H54 (cell line): ENCODE measurements around the gene RFT1.

ENCODE experiments used
- DNase-seq: peaks from one replicate; pipeline ENCODE4 v3.0.0; 2011; ENCODE audit warnings: low spot score, mixed read lengths; ENCODE audit not compliant: insufficient read length
- FAIRE-seq: peaks from 3 replicates; lab custom pipeline; 2011; peaks lifted over from hg19 to GRCh38; lab: Jason Lieb, UNC
- POLR2A ChIP-seq: IDR thresholded peaks from 2 replicates; pipeline ENCODE4 v1.6.1; 2011; ENCODE audit warnings: low read depth, mild to moderate bottlenecking, low read length

RFT1 gene

GRCh38 chr3:53139906-53140846 lies 9.9 kb upstream of the RFT1 start:
- no peak for DNase-seq
- TF ChIP-seq POLR2A = no peak
- no peak for FAIRE-seq

- FAIRE-seq = no peak
- TF ChIP-seq POLR2A = no peak
- no peak for DNase-seq
Measured at GRCh38 chr3:53137835-53138446, 7.7 kb upstream of the RFT1 start.

GRCh38 chr3:53137221-53137620 lies 7.0 kb upstream of the RFT1 start:
- no peak for TF ChIP-seq POLR2A
- no peak for FAIRE-seq
- no peak for DNase-seq

GRCh38 chr3:53134631-53135232 lies 4.5 kb upstream of the RFT1 start:
- FAIRE-seq (peak; percentile 43), DNase-seq (peak; percentile 75)
- TF ChIP-seq POLR2A = no peak

DNA sequence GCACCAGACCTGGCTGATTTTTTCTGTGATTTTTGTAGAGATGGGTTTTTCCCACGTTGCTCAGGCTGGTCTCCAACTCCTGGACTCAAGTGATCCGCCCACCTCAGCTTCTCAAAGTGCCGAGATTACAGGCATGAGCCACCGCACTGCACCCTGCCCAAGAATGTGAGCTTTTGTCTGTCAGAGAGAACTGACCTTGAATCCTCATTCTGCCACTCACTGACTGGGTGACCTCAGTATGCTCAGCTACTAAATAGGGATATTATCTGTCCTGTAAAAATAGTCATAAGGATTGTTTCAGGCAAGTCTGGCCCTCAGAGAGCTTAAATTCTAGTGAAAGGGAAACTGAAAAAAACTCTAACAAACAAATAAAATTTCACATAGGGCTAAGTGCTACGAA lies 2.1 kb upstream of the RFT1 start:
- TF ChIP-seq POLR2A = no peak
- DNase-seq (no peak), FAIRE-seq (no peak)

DNA sequence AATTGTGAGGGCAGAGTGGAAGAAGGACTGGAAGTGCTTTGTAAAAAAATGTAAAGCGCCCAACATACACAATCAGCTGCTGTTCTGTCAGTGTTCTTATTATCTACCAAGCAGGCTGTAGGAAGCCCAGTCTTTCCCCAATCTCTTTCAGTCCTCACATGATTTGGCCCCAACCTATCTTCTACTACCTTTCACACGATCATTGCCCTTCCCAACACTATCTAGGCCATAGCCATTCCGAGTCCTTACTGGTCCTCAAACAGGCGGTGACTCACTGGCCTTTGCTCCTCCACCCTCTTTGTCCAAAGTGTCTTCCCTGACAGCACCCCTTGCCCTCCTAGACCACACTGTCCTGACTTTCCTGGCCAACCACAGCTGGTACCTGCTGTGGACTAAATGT lies 861 bp upstream of the RFT1 start:
- no peak for TF ChIP-seq POLR2A
- FAIRE-seq (no peak), DNase-seq (no peak)

- FAIRE-seq = no peak
- no peak for TF ChIP-seq POLR2A
- DNase-seq = no peak
Measured at GRCh38 chr3:53129344-53129743, 891 bp downstream of the RFT1 start.

DNA sequence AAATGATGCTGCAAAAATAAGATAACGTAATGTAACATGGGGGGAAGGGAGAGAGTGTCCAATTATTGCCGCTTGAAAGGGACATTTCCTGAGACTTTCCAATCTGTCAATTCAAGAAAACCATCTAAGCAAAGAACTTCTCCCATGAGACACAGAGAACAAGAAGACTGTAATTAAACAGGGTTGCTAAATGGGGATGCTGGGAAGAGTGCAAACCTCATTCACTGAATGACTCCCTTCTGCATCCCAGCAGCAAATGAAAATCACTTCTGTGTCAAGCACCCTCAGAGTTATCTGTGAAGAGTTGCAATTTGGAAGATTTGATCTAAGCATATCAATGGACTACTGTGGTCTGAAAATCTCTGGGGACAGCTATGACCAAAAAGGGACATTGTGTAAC lies 3.6 kb downstream of the RFT1 start:
- no peak for FAIRE-seq
- DNase-seq = no peak
- TF ChIP-seq POLR2A = no peak

DNA sequence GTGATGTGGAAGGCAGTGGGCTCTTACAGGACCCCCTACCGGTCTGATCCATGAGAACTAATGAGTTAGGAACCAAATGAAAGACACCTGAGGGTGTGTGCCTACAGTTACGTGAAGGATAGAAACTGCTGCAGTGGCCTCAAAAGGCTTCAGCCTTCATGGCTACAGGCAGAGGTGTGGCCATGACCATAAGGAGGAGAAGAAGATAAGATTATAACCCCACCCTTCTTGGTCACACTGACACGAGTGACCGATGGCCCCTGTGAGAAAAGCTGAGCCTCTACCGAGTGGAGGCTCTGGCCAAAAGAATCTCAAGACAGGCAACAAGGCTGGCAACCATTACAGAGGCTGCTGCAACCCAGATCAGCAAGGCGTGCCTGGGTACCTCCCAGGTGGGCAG lies 6.3 kb downstream of the RFT1 start:
- DNase-seq = no peak
- no peak for FAIRE-seq
- no peak for TF ChIP-seq POLR2A

DNA sequence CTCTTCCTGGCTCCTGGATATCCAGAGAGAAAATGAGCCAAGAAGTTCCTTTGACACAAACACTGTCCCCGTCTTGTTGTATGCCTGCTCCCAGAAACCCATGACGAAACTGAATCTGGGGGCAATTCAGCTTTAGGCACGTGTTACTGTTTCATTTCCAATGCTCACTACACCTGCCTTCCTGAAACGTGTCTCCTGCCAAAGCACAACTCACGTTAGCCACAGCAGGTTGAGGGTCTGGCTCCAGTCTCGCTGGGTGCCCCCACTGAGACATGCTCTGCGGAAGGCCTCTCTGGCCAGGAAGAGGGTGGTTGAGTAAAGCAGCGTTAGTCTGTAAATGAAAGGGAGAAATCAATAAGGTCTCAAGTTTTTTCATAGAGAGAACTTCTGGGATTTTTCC lies 6.7 kb downstream of the RFT1 start:
- FAIRE-seq (no peak), DNase-seq (no peak)
- TF ChIP-seq POLR2A = no peak

GRCh38 chr3:53122933-53123305 lies 7.3 kb downstream of the RFT1 start:
- TF ChIP-seq POLR2A = no peak
- DNase-seq (no peak), FAIRE-seq (no peak)

DNA sequence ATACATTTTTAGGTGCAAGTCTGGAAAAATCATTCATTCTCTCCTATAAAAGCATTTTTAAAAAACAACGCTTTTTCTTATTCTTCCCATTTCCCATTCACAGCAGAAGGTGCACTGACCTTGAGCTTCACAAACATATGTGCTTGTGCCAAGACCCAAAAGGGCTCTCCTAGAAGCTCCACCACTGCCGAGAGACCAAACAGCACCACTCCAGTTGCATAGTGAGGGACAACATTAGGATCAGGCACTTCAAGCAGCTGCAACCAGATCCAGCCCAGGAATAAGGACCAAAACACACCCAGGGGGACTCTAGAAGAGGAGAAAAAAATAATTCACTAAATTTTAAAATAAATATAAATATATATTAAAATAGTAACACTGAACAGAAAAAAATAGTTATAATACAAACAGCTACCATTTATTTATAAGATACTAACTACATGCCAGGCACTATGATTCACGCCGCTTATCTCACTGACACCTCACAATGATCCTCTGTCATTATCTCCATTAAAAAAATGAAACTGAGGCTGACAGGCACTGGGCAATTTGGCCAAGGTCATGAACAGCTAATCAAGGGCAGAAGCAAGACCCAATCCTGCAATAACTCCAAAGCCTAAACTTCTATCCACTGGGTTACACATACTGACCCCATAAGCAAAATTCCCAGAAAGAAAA lies 7.8 kb downstream of the RFT1 start:
- TF ChIP-seq POLR2A = no peak
- DNase-seq (no peak), FAIRE-seq (no peak)

GRCh38 chr3:53120336-53120735 lies 9.9 kb downstream of the RFT1 start:
- FAIRE-seq (no peak), DNase-seq (no peak)
- TF ChIP-seq POLR2A = no peak

DNA sequence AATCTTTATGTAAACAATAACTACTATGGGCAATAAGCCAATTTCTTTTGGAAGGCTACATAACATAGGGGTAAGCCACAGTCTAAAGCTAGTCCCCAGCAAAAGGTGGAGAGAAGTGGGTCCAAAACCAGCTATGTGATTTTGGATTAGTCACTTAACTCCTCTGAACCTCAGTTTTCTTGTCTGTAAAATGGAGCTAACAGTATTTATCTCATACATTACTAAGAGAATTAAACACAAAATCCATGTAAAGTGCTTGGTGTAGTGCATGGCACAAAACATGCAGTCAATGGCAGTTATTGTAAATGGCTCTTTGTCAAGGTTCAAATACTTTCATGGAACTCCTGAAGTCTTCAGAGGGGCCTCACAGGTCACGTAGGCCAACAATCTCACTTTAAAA lies 13.3 kb downstream of the RFT1 start:
- no peak for FAIRE-seq
- no peak for TF ChIP-seq POLR2A
- DNase-seq = no peak
